Measurements from ENCODE around the gene DHDH. TPM values are rescaled to one million over a fixed set of nuclear protein-coding genes. Genes with fewer than 3 reads are reported as not detected.

DHDH gene
- total and polyA plus RNA-seq, 2 of the 13 experiments (the other 11 are each of a cell fraction or from before 2014, with no cell fraction given): 0.13 to 0.91 TPM

DNA sequence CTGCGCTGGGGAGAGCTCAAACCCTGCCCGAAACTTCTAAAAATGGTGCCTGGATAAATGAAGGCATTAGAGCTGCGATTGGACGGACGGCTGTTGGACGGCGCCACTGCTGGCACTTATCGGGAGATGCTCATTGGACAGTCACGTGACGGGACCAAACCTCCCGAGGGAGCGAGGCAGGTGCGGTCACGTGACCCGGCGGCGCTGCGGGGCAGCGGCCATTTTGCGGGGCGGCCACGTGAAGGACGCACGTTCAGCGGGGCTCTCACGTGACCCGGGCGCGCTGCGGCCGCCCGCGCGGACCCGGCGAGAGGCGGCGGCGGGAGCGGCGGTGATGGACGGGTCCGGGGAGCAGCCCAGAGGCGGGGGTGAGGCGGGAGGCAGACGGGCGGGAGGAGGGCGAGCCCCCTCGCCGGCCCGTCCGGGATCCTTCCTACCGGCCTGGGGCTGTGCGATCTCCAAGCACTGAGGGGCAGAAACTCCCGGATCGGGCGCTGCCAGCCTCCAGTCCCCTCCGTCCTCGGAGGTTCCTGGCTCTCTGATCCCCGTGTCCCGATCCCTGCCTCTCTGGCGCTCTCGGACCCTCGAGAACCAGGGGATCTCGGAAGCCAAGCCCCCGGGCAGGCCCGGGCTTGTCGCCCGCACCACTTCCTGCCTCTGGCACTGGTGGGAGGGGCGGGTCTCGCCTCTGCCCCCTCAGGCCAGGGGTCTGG, 21.3 kb downstream of the DHDH start, which contains the start of gene BAX (continued):
- TF ChIP-seq, protein P1, sequence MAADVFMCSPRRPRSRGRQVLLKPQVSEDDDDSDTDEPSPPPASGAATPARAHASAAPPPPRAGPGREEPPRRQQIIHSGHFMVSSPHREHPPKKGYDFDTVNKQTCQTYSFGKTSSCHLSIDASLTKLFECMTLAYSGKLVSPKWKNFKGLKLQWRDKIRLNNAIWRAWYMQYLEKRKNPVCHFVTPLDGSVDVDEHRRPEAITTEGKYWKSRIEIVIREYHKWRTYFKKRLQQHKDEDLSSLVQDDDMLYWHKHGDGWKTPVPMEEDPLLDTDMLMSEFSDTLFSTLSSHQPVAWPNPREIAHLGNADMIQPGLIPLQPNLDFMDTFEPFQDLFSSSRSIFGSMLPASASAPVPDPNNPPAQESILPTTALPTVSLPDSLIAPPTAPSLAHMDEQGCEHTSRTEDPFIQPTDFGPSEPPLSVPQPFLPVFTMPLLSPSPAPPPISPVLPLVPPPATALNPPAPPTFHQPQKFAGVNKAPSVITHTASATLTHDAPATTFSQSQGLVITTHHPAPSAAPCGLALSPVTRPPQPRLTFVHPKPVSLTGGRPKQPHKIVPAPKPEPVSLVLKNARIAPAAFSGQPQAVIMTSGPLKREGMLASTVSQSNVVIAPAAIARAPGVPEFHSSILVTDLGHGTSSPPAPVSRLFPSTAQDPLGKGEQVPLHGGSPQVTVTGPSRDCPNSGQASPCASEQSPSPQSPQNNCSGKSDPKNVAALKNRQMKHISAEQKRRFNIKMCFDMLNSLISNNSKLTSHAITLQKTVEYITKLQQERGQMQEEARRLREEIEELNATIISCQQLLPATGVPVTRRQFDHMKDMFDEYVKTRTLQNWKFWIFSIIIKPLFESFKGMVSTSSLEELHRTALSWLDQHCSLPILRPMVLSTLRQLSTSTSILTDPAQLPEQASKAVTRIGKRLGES (CRISPR knock-in tag; IDR thresholded peaks at IDR 0.05; ENCODE audit: borderline replicate concordance): no peak
- 0 out of 2 replicates have a peak, but pooled peaks have one; percentile 44 for TF ChIP-seq PCBP1 (IDR thresholded peaks at IDR 0.05; ENCODE audit: borderline replicate concordance, low read depth, low read length)
- no peak for TF ChIP-seq ZNF484 (CRISPR knock-in tag; IDR thresholded peaks at IDR 0.05; ENCODE audit: borderline replicate concordance, low read depth)
- no peak for TF ChIP-seq SP1 (IDR thresholded peaks at IDR 0.05)
- TF ChIP-seq SP1 (CRISPR knock-in tag; IDR thresholded peaks at IDR 0.05): peak; percentile 30; the same call in 1 of the 2 replicates
- no peak for TF ChIP-seq ZFP37 (CRISPR knock-in tag; IDR thresholded peaks at IDR 0.05; ENCODE audit: borderline replicate concordance)
- TF ChIP-seq ZNF282 (IDR thresholded peaks at IDR 0.05; ENCODE audit: partially characterized antibody): no peak
- 0 out of 2 replicates have a peak, but pooled peaks have one; percentile 30 for TF ChIP-seq JUND (CRISPR knock-in tag; IDR thresholded peaks at IDR 0.05)
- peak; percentile 90 for TF ChIP-seq THAP11 (CRISPR knock-in tag; IDR thresholded peaks at IDR 0.05)
- TF ChIP-seq NR3C1 (CRISPR knock-in tag; IDR thresholded peaks at IDR 0.05): no peak
- TF ChIP-seq NFE2L1 (CRISPR knock-in tag; IDR thresholded peaks at IDR 0.05; ENCODE audit: borderline replicate concordance): no peak
- TF ChIP-seq NFYC (CRISPR knock-in tag; IDR thresholded peaks at IDR 0.05): peak; percentile 59
- peak; percentile 46; the same call in 1 of the 2 replicates for TF ChIP-seq SOX5 (CRISPR knock-in tag; IDR thresholded peaks at IDR 0.05; ENCODE audit: borderline replicate concordance)
- TF ChIP-seq ZNF10 (CRISPR knock-in tag; IDR thresholded peaks at IDR 0.05; ENCODE audit: borderline replicate concordance, low read depth): no peak
- TF ChIP-seq, protein P2, sequence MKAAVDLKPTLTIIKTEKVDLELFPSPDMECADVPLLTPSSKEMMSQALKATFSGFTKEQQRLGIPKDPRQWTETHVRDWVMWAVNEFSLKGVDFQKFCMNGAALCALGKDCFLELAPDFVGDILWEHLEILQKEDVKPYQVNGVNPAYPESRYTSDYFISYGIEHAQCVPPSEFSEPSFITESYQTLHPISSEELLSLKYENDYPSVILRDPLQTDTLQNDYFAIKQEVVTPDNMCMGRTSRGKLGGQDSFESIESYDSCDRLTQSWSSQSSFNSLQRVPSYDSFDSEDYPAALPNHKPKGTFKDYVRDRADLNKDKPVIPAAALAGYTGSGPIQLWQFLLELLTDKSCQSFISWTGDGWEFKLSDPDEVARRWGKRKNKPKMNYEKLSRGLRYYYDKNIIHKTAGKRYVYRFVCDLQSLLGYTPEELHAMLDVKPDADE (CRISPR knock-in tag; IDR thresholded peaks at IDR 0.05): peak; percentile 77; the same call in 1 of the 2 replicates
- no peak for TF ChIP-seq ZNF530 (CRISPR knock-in tag; IDR thresholded peaks at IDR 0.05; ENCODE audit: low read depth)
- TF ChIP-seq FOXJ3 (CRISPR knock-in tag; IDR thresholded peaks at IDR 0.05; ENCODE audit: borderline replicate concordance): peak; percentile 30; the same call in 1 of the 2 replicates
- no peak for TF ChIP-seq SRF (IDR thresholded peaks at IDR 0.05; ENCODE audit: low read depth, low read length)
- TF ChIP-seq ETV6 (CRISPR knock-in tag; conservative IDR thresholded peaks at IDR 0.05): no peak
- TF ChIP-seq NFKBIZ (CRISPR knock-in tag; IDR thresholded peaks at IDR 0.05): no peak
- peak; percentile 63; the same call in 1 of the 2 replicates for TF ChIP-seq CBFB (CRISPR knock-in tag; IDR thresholded peaks at IDR 0.05)
- no peak for TF ChIP-seq PAX8 (CRISPR knock-in tag; IDR thresholded peaks at IDR 0.05; ENCODE audit: borderline replicate concordance)
- no peak for TF ChIP-seq THYN1 (CRISPR knock-in tag; IDR thresholded peaks at IDR 0.05; ENCODE audit: borderline replicate concordance, low read depth)
- no peak for TF ChIP-seq RARG (CRISPR knock-in tag; IDR thresholded peaks at IDR 0.05; ENCODE audit: low read depth)
- TF ChIP-seq, protein P3, sequence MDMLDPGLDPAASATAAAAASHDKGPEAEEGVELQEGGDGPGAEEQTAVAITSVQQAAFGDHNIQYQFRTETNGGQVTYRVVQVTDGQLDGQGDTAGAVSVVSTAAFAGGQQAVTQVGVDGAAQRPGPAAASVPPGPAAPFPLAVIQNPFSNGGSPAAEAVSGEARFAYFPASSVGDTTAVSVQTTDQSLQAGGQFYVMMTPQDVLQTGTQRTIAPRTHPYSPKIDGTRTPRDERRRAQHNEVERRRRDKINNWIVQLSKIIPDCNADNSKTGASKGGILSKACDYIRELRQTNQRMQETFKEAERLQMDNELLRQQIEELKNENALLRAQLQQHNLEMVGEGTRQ (IDR thresholded peaks at IDR 0.05; ENCODE audit: low read depth, low read length): peak; percentile 100
- TF ChIP-seq, protein P3 (CRISPR knock-in tag; IDR thresholded peaks at IDR 0.05; ENCODE audit: borderline replicate concordance): peak; percentile 96; the same call in 1 of the 2 replicates
